GM23338 (cell line): Measurements from ENCODE around the gene TMEM250. TPM values are rescaled to one million over a fixed set of nuclear protein-coding genes. Genes with fewer than 3 reads are reported as not detected.

Source experiments
- ATAC-seq: fragments of 200-7000 bp; cut with Tn5 transposase; 3 replicates; pipeline ENCODE4 v1.9.1; 2020
- DNase-seq: peaks from one replicate; pipeline ENCODE4 v3.0.0-alpha.2; 2015; ENCODE audit warnings: low spot score
- H2AFZ ChIP-seq: fragments of 200-600 bp; sonication (generic); 2 replicates; pipeline ENCODE4 v1.8.0; 2016; ENCODE audit warnings: antibody characterized with exemption, mild to moderate bottlenecking, moderate library complexity
- H3F3A ChIP-seq: fragments of 200-600 bp; sonication (generic); replicated peaks from 2 replicates; pipeline ENCODE4 v1.8.0; 2017; ENCODE audit warnings: antibody characterized with exemption, mixed run types, low read depth
- H3K27ac ChIP-seq: fragments of 200-600 bp; sonication (generic); 2 replicates; pipeline ENCODE4 v1.6.1; 2016; ENCODE audit warnings: low read depth
- H3K27me3 ChIP-seq: fragments of 200-600 bp; sonication (generic); 2 replicates; pipeline ENCODE4 v1.8.0; 2016; ENCODE audit warnings: mild to moderate bottlenecking, mixed run types, moderate library complexity; ENCODE audit not compliant: insufficient read depth
- H3K36me3 ChIP-seq: fragments of 200-600 bp; sonication (generic); 2 replicates; pipeline ENCODE4 v1.8.0; 2016; ENCODE audit warnings: mild to moderate bottlenecking; ENCODE audit not compliant: insufficient read depth
- H3K4me1 ChIP-seq: fragments of 200-600 bp; sonication (generic); 2 replicates; pipeline ENCODE4 v1.8.0; 2016; ENCODE audit warnings: mild to moderate bottlenecking, moderate library complexity; ENCODE audit not compliant: insufficient read depth
- H3K4me2 ChIP-seq: fragments of 200-600 bp; sonication (generic); 2 replicates; pipeline ENCODE4 v1.7.1; 2017; ENCODE audit warnings: mixed run types
- H3K4me3 ChIP-seq: fragments of 200-600 bp; sonication (generic); 2 replicates; pipeline ENCODE4 v1.6.1; 2016; ENCODE audit warnings: mixed run types
- H3K79me2 ChIP-seq: fragments of 200-600 bp; sonication (generic); replicated peaks from 2 replicates; pipeline ENCODE4 v1.8.0; 2017; ENCODE audit warnings: mild to moderate bottlenecking; ENCODE audit not compliant: insufficient read depth
- H3K9me2 ChIP-seq: fragments of 200-600 bp; sonication (generic); 2 replicates; pipeline ENCODE4 v1.8.0; 2017; ENCODE audit not compliant: insufficient read depth
- H4K20me1 ChIP-seq: fragments of 200-600 bp; sonication (generic); replicated peaks from 2 replicates; pipeline ENCODE4 v1.8.0; 2017; ENCODE audit warnings: mild to moderate bottlenecking; ENCODE audit not compliant: insufficient read depth
- H3K27ac Mint-ChIP-seq: 2 replicates; pipeline ENCODE4 v1.8.0; 2020; ENCODE audit warnings: inconsistent platforms, mild to moderate bottlenecking, moderate library complexity, mixed read lengths
- H3K27me3 Mint-ChIP-seq: 3 replicates; pipeline ENCODE4 v1.8.0; 2022; ENCODE audit warnings: low read depth, mild to moderate bottlenecking, moderate library complexity, mixed read lengths, inconsistent platforms; ENCODE audit not compliant: insufficient read depth, poor library complexity
- H3K36me3 Mint-ChIP-seq: 3 replicates; pipeline ENCODE4 v1.8.0; 2021; ENCODE audit warnings: low read depth, mild to moderate bottlenecking, inconsistent platforms, moderate library complexity, mixed read lengths
- H3K4me1 Mint-ChIP-seq: 3 replicates; pipeline ENCODE4 v1.8.0; 2020; ENCODE audit warnings: mild to moderate bottlenecking, inconsistent platforms, mixed read lengths
- H3K4me3 Mint-ChIP-seq: 3 replicates; pipeline ENCODE4 v1.8.0; 2021; ENCODE audit warnings: moderate library complexity, mild to moderate bottlenecking, inconsistent platforms, mixed read lengths
- H3K9me3 Mint-ChIP-seq: 3 replicates; pipeline ENCODE4 v1.8.0; 2020; ENCODE audit warnings: moderate library complexity, mild to moderate bottlenecking, inconsistent platforms, mixed read lengths
- CREB1 ChIP-seq: fragments of 250-450 bp; sonication (Bioruptor Pico); IDR thresholded peaks from 2 replicates; pipeline ENCODE4 v1.5.0; 2020; ENCODE audit warnings: low read depth, mild to moderate bottlenecking, moderate library complexity
- EZH2 ChIP-seq: fragments of 200-600 bp; sonication (generic); IDR thresholded peaks from one replicate; pipeline ENCODE4 v1.8.0; 2017; ENCODE audit warnings: antibody characterized with exemption, mild to moderate bottlenecking, low read depth; ENCODE audit not compliant: unreplicated experiment
- EZH2phosphoT487 ChIP-seq: fragments of 200-600 bp; sonication (generic); IDR thresholded peaks from one replicate; pipeline ENCODE4 v1.8.1; 2018; ENCODE audit warnings: antibody characterized with exemption; ENCODE audit not compliant: unreplicated experiment
- JUNB ChIP-seq: IDR thresholded peaks from one replicate; pipeline ENCODE4 v1.6.1; 2016; ENCODE audit warnings: antibody characterized with exemption; ENCODE audit not compliant: unreplicated experiment
- STAT1 ChIP-seq: IDR thresholded peaks from one replicate; pipeline ENCODE4 v1.6.1; 2016; ENCODE audit warnings: antibody characterized with exemption; ENCODE audit not compliant: unreplicated experiment
- ZNF331 ChIP-seq: fragments of 250-450 bp; sonication (Bioruptor Pico); IDR thresholded peaks from 2 replicates; pipeline ENCODE4 v1.5.0; 2020; ENCODE audit warnings: low read depth, mild to moderate bottlenecking, moderate library complexity
- polyA plus RNA-seq: library from polyadenylated mRNA; unstranded; fragments of >200 nt; fragmentation: Nextera tagmentation; extraction: Ambion mirVana; gene quantifications from 2 replicates; pipeline ENCODE4 v1.2.1, GENCODE V29; 2016
- total RNA-seq: library from RNA; depleted of rRNA; stranded (reverse); fragments of >200 nt; shearing (Covaris generic); gene quantifications from 2 replicates; pipeline ENCODE4 v1.2.3, GENCODE V29; 2014

TMEM250 gene
- total and polyA plus RNA-seq, 2 experiments from 2014 or later: 12.2 to 39.2 TPM

DNA sequence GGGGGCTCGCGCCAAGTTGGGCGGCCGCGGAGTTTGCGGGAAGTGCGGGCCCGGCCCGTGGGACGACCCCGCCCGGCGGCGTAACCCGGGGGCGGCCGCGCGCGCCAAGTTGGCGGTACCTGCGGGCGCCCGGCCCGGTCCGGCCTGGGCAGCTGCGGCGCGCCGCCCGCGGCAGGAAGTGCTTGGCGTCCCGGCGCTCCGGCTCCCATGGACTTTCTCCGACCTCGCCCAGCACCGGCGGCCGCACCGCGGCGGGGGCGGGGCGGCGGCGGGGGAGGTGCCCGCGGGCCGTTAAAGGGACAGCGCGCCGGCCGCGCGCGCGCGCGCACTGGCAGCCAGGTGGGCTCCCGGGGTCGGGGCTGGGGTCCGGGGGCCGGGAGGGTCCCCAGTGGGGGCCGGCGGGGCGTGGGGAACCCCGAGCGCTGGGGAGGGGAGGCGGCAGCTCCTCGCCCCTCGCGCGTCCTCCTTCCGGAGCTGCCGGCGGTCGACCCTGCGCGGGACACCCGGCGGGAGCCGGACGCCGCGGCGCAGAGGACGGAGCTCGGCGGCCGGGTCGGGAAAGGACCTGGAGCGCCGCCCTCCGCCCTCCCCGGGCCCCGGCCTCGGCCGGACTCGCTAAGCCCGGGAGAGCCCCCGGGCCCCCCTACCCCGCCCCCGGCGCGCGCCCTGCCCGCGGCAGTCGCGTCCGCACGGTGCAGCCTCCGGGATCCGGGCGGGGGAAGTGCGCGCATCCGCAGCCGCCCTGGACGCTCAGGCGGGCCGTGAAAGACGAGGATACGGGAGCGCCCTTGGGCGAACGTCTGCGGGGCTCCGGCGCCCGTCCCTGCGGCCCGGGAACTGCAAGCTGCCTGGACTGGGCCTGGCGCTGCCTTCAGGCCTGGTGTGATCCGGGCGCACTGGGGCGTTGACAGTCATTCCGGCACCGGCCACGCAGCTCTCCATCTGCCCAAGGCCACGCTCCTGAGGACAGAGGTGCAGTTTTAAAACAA is 23.3 kb downstream of the TMEM250 start, which contains the start of gene NACC2:
NACC2 (minus strand) TSS at position 220 of the 989 bp plus-strand sequence. CDS start 44,768 bp downstream, outside the sequence.
- Histone ChIP-seq H2AFZ (no peak within 1 kb of the TSS; the same call in 1 of the 2 replicates), H3K4me3 (peak within 1 kb of the TSS; percentile 64), H3K79me2 (no peaks in the 10 kb centered on the region), H3K36me3 (no peaks in the 10 kb centered on the region), H3F3A (peaks cover 6% of the 10 kb centered on the region; the same call in 1 of the 2 replicates), H3K4me1 (peaks cover 21% of the 10 kb centered on the region), H4K20me1 (no peaks in the 10 kb centered on the region), H3K27me3 (peaks cover 31% of the 10 kb centered on the region), H3K27ac (no peak within 1 kb of the TSS), H3K4me2 (peak within 1 kb of the TSS; percentile 89), H3K9me2 (no peaks in the 10 kb centered on the region)
- peak; percentile 71 for DNase-seq
- Mint-ChIP-seq H3K4me1 (peaks cover 29% of the 10 kb centered on the region), H3K27me3 (peaks cover 34% of the 10 kb centered on the region), H3K36me3 (no peaks in the 10 kb centered on the region), H3K4me3 (peak within 1 kb of the TSS; percentile 64), H3K27ac (no peak within 1 kb of the TSS), H3K9me3 (no peaks in the 10 kb centered on the region)
- ATAC-seq: peak; percentile 6; the same call in 2 of the 3 replicates
- TF ChIP-seq STAT1 (no peak), JUNB (no peak), EZH2 (no peak), CREB1 (CRISPR knock-in tag) (no peak), ZNF331 (no peak), EZH2phosphoT487 (no peak)

- H3K27me3 Mint-ChIP-seq: peaks cover 33% of the 10 kb centered on the region
- no peak overlapping the region for H3K27ac ChIP-seq
- ATAC-seq (peak; percentile 6), DNase-seq (no peak)
- no peaks in the 10 kb centered on the region for H3K36me3 ChIP-seq
- H3K9me3 Mint-ChIP-seq: no peaks in the 10 kb centered on the region
- H3K36me3 Mint-ChIP-seq: no peaks in the 10 kb centered on the region
- H3K4me1 Mint-ChIP-seq: peaks cover 32% of the 10 kb centered on the region
- no peak overlapping the region; the same call in 1 of the 2 replicates for H2AFZ ChIP-seq
- peaks cover 26% of the 10 kb centered on the region for H3K4me1 ChIP-seq
- H3K27ac Mint-ChIP-seq: no peak overlapping the region
- H3K9me2 ChIP-seq: no peaks in the 10 kb centered on the region
- H3F3A ChIP-seq: peaks cover 6% of the 10 kb centered on the region; the same call in 1 of the 2 replicates
- H3K4me3 Mint-ChIP-seq: peak overlapping the region; percentile 64
- TF ChIP-seq EZH2phosphoT487: no peak
- peak; percentile 52 for TF ChIP-seq EZH2
- peaks cover 9% of the 10 kb centered on the region; the same call in 1 of the 2 replicates for H3K79me2 ChIP-seq
- H3K4me2 ChIP-seq: peak overlapping the region; percentile 89
- H3K4me3 ChIP-seq: peak overlapping the region; percentile 64
- no peaks in the 10 kb centered on the region for H4K20me1 ChIP-seq
- H3K27me3 ChIP-seq: peaks cover 31% of the 10 kb centered on the region
These were observed 24.4 kb downstream of the TMEM250 start for GRCh38 chr9:136093995-136094881.
